ENCODE data around the gene KCNMB3. TPM values are rescaled to one million over a fixed set of nuclear protein-coding genes. Genes with fewer than 3 reads are reported as not detected.
A peak's percentile ranks its signal among the peaks of the same experiment; 100 is the strongest.
"Not testable (repeated sequence)": the region's sequence is repeated elsewhere in the genome, so short reads cannot be mapped to it uniquely, and the experiment has no call there.

The KCNMB3 gene
- total and polyA plus RNA-seq, 2 of the 8 experiments (the other 6 are each of a cell fraction or from before 2014, with no cell fraction given), result 1.7 to 2.0 TPM

- not testable (repeated sequence) for H3K14ac ChIP-seq (ENCODE audit: insufficient read length); H3K79me1 ChIP-seq (ENCODE audit: low read depth, low read length); H2BK120ac ChIP-seq (replicated peaks; ENCODE audit: low read depth, low read length); H4K8ac ChIP-seq (ENCODE audit: extremely low read depth, insufficient read depth, low read length); H3K4ac ChIP-seq (replicated peaks; ENCODE audit: insufficient read length, low read depth, low read length); H3K27ac ChIP-seq (ENCODE audit: low read depth, low read length); FAIRE-seq; H2BK5ac ChIP-seq (ENCODE audit: low read depth, low read length); H2BK12ac ChIP-seq (ENCODE audit: low read depth, low read length); H3K56ac ChIP-seq (replicated peaks; ENCODE audit: insufficient read length, low read depth, low read length); H3K23me2 ChIP-seq (ENCODE audit: low read depth, low read length); H4K20me1 ChIP-seq (replicated peaks in 1 of 2; ENCODE audit: control insufficient read depth in 1 of 2, insufficient read depth in 2 of 2, low read length in 2 of 2); H3K36me3 ChIP-seq (ENCODE audit: control insufficient read depth in 2 of 4, insufficient read depth in 4 of 4, low read length in 3 of 4); H3K27me3 ChIP-seq (replicated peaks in 1 of 4; ENCODE audit: control insufficient read depth in 3 of 4, extremely low read depth in 1 of 4, insufficient read depth in 3 of 4, low read length in 3 of 4); H4K5ac ChIP-seq (ENCODE audit: insufficient read length, low read depth, low read length); H3K9ac ChIP-seq (replicated peaks in 1 of 4; ENCODE audit: extremely low read depth in 1 of 4, low read depth in 3 of 4, low read length in 3 of 4); H2AK5ac ChIP-seq (ENCODE audit: low read depth, low read length); H4K91ac ChIP-seq (replicated peaks; ENCODE audit: insufficient read length, low read length); H2BK20ac ChIP-seq (ENCODE audit: low read length); H3K4me1 ChIP-seq (replicated peaks in 1 of 4; ENCODE audit: control insufficient read depth in 3 of 4, insufficient read depth in 4 of 4, low read length in 3 of 4); H2AFZ ChIP-seq (ENCODE audit: low read length); H3K23ac ChIP-seq (ENCODE audit: insufficient read length); DNase-seq (ENCODE audit: low read depth in 1 of 2, low spot score in 2 of 2); H3K79me2 ChIP-seq (ENCODE audit: control insufficient read depth in 1 of 2, insufficient read depth in 2 of 2, low read length in 2 of 2); H3K18ac ChIP-seq (ENCODE audit: extremely low read depth, low read length); H2BK15ac ChIP-seq (ENCODE audit: low read length)
- Histone ChIP-seq H3K9me3 (ENCODE audit: insufficient read depth in 2 of 2, low read depth in 1 of 2, low read length in 1 of 2) (peaks cover 5 to 13% of the 10 kb centered on the region in 2 experiments; a peak in 1 of 4 replicates), H3K4me3 (ENCODE audit: extremely low read depth in 1 of 4, insufficient read depth in 2 of 4, low read depth in 3 of 4, low read length in 4 of 4) (peak overlapping the region in 1 of 4 experiments; percentile 68; a peak in 1 of 8 replicates), H3K4me2 (ENCODE audit: insufficient read depth in 1 of 2, low read depth in 2 of 2, low read length in 2 of 2) (peak overlapping the region in 1 of 2 experiments; percentile 23; a peak in 1 of 4 replicates)
- WGBS, 2 experiments (ENCODE audit: extremely low coverage in 1 of 2, insufficient coverage in 1 of 2, insufficient read length in 1 of 2, insufficient replicate concordance in 2 of 2, low coverage in 1 of 2, low lambda C conversion rate in 2 of 2, missing lambda C conversion rate in 1 of 2), result 90% methylated on average over 9 of the region's 9 CpGs; no CpG with 5 or more reads in 1 of the 2 experiments
- CTCF ChIA-PET (ENCODE audit: partially characterized antibody), result interaction anchor here (0.9 kb wide), 1 partner anchor 12 kb away, joined by 3 read pairs; no protein-coding TSS in a partner anchor
- POLR2A ChIA-PET (ENCODE audit: partially characterized antibody), result interaction anchor here (0.6 kb wide), 1 partner anchor 12 kb away, joined by 3 read pairs; no protein-coding TSS in a partner anchor
These were observed 9.2 kb upstream of the KCNMB3 start for GRCh38 chr3:179259959-179260756.
